Hematopoietic multipotent progenitor cell treated with erythropoietin and hydrocortisone succinate and interleukin-3 and kit ligand, for 17 days (in vitro differentiated cells): Measurements from ENCODE around the gene POLD4.

ENCODE experiments used
- DNase-seq: peaks from one replicate; pipeline ENCODE4 v3.0.0-alpha.2; 2015; ENCODE audit warnings: low spot score

The POLD4 gene

DNA sequence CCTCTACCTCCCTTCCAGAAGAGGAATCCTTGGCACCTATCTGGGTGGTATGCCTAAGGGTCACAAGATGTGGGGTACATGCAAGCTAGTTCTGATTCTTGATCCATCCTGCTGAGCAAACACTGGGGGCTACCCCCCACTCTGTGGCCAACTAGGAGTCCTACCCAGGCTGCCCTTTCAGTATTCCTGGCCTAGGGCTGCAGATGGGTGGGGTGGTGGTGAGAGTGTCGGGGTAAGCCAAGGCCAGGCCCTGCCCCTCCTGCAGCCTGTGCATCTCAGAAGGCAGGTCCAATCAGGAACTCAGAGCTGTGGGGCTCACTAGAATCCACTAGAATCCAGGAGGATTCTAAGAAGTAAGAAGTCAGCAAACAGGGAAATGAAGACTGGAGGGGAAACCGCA, 39.1 kb downstream of the POLD4 start:
- no peak for DNase-seq

- DNase-seq, result no peak
These were observed 40.0 kb downstream of the POLD4 start for GRCh38 chr11:67313125-67313890.

- peak; percentile 21 for DNase-seq
These were observed 40.9 kb downstream of the POLD4 start for GRCh38 chr11:67312187-67313021.

DNA sequence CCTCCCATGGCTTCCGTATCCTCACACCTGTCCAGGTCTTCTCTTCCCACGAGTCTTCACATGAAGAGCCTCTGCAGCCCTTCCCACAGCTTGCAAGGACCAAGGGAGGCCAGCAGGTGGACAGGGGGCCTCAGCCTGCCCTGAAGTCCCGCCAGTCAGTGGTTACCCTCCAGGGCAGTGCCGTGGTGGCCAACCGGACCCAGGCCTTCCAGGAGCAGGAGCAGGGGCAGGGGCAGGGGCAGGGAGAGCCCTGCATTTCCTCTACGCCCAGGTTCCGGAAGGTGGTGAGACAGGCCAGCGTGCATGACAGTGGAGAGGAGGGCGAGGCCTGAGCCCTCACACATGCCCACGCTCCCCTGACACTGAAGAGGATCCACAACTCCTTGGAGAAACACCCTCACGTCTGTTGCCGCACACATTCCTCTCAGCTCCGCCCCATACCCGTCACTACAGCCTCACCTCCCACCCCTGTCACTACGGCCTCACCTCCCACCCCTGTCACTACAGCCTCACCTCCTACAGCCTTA, 41.7 kb downstream of the POLD4 start:
- DNase-seq, result no peak

DNA sequence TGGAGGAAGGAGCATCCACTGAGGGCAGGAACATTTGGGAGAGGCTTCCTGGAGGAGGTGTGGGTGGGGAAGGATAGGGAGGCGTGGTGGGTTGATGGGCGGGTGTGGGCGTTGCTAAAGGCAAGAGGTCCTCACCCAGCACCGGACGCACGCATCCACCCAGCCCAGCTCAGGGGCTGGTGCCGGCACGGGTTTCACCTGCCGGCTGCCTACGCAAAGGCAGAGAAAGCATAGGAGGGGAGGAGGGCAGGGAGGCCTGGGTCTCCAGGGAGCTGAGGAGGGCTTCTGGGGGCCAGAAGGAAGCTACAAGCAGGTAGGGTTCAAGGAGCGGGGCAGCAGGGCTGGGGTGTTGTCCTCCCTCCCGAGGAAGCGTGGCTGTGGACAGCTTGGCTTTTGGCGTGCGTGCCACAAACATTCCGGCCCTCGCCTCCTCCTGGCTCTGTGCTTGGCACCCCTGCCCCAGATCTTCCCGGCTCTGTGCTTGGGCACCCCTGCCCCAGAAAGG, 42.2 kb downstream of the POLD4 start:
- DNase-seq, result no peak

DNA sequence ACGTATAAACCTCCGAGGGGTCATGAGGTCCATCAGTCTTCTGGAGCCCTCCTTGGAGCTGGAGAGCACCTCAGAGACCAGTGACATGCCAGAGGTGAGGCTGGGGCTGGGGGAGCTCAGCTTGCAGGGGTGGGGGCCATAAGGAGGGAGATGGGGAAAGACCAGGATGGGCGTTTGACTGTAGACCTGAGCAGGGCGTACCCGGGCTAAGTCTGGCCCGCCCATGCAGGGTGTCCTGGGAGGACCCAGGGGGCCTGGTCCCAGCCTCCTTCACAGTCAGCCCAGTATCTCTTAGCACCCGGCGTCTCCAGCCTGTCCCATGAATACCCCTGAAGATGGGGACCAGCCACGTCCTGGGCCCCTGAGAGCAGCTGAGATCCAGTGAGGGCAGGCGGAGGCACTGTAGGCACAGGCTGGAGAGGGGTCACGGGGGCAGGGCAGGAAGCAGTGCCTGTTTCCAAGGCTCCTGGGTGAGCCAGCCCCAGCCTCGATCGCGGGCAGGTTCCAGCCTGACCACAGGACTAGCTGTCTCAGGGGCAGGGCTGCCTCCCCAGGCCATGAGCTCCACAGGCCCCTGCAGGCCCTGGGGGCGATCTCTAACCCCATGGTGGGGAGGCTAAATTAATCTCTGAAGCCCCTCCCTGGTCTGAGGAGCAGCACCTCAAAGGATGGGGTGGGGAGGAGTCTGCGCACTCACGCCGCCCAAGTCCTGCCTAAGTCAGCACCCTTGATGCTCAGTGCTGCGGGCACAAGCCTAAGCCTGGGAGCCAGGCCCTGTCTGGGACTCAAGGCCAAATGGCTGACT, 42.9 kb downstream of the POLD4 start:
- no peak for DNase-seq

GRCh38 chr11:67309661-67310061, 43.7 kb downstream of the POLD4 start:
- no peak for DNase-seq

- no peak for DNase-seq
These were observed 44.2 kb downstream of the POLD4 start for GRCh38 chr11:67309166-67309565.

GRCh38 chr11:67308031-67308866, 45.1 kb downstream of the POLD4 start:
- no peak for DNase-seq

GRCh38 chr11:67307545-67308001, 45.8 kb downstream of the POLD4 start:
- DNase-seq, result no peak

DNA sequence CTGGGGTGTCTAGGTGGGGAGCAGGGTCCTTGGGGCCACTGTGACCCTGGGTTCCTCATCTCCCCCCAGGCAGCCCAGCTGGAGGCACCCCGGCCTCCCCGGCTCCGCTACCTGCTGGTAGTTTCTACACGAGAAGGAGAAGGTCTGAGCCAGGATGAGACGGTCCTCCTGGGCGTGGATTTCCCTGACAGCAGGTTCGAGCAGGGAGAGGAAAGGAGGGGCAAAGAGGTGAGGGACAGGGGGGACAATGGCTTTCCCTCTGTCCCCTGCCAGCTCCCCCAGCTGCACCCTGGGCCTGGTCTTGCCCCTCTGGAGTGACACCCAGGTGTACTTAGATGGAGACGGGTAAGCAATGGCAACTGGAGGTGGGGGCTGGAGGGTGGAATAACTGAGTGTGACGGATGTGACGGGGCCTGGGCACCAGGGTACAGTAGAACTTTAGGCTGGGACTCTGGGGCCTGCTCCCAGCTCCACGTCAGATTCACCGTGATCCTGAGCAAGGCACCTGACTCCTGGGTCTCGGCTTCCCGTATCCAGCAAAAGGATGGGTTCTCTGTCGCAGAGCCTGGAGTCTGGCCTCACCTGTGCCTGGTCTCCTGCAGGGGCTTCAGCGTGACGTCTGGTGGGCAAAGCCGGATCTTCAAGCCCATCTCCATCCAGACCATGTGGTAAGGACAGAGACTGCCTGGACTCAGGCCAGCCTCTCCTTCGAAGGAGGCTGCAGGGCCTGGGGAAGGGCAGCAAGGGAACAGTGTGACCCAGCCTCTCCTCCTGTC, 46.4 kb downstream of the POLD4 start:
- DNase-seq, result no peak

- DNase-seq, result no peak
These were observed 48.7 kb downstream of the POLD4 start for GRCh38 chr11:67304511-67305113.

DNA sequence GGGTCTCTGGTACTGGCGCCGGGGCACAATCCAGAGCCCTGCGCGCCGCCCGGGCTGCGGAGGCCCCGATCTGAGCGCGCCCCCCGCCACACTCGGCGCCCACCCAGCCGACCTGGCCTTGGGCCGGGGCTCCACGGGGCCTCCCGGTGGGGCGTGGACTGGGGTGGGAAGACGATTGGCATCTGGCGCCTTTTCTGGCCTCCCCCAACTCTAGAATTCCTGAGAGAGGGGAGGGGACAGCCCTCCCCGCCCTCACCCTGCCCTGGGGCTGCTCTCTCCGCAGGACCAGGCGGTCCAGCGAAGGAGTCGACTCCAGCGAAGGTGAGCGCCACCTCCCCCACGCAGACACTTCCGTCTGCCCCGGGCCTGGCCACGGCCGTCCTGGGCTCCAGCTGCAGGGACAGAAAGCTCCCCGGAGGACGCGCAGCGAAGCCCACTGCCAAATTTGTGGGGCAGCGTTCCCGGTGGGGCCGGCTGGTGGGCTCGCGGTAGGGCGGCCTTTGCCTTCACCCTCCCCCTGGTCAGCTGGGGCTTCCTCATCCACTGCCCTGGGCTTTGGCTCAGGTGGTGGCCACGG, 49.4 kb downstream of the POLD4 start:
- DNase-seq, result no peak

GRCh38 chr11:67303132-67303834, 50.1 kb downstream of the POLD4 start, which contains the start of gene SSH3:
SSH3 (plus strand) TSS chr11:67303530; CDS start chr11:67303626, 96 bp downstream.
- DNase-seq, result peak; percentile 55

GRCh38 chr11:67302571-67303131, 50.7 kb downstream of the POLD4 start:
- no peak for DNase-seq

DNA sequence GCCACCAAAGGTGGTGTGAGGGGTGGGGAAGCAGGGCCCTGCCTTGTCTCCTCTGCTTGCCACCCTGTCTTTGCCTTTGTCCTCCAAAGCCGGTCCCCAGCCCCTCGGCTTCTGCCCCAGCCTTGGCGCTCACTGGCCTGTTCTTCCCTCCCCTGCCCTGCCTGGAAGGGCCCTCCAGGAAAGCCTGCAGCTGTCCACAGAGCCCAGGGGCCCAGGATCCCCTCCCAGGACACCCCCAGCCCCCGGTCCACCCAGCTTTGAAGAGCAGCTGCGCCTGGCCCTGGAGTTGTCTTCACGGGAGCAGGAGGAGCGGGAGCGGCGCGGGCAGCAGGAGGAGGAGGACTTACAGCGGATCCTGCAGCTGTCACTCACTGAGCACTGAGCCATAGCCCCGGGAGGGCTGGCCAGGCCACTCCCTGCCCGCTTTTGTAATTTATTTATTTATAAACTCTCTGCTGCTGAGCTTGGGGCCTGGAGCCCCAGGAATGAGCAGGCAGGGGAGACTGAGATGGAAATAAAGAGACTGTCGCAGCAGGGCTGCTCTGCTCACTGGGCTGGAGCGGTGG, 51.3 kb downstream of the POLD4 start:
- no peak for DNase-seq

GRCh38 chr11:67301313-67301921, 51.9 kb downstream of the POLD4 start:
- no peak for DNase-seq
